Progenitor cell of endocrine pancreas (in vitro differentiated cells): ENCODE measurements around the gene AK1. TPM values are rescaled to one million over a fixed set of nuclear protein-coding genes. Genes with fewer than 3 reads are reported as not detected.

ENCODE experiments used
- DNase-seq: peaks from one replicate; pipeline ENCODE4 v3.0.0; 2021; ENCODE audit warnings: low spot score; ENCODE audit not compliant: unreplicated experiment
- H3K27ac Mint-ChIP-seq: 2 replicates; pipeline ENCODE4 v1.8.0; 2021; ENCODE audit warnings: mild to moderate bottlenecking, moderate library complexity, mixed read lengths
- H3K27me3 Mint-ChIP-seq: 2 replicates; pipeline ENCODE4 v1.8.0; 2021; ENCODE audit warnings: mixed read lengths
- H3K36me3 Mint-ChIP-seq: 2 replicates; pipeline ENCODE4 v1.8.0; 2022; ENCODE audit warnings: mixed read lengths; ENCODE audit not compliant: insufficient read depth
- H3K4me1 Mint-ChIP-seq: 2 replicates; pipeline ENCODE4 v1.8.0; 2021; ENCODE audit warnings: low read depth, mixed read lengths
- H3K4me3 Mint-ChIP-seq: 2 replicates; pipeline ENCODE4 v1.8.0; 2021; ENCODE audit warnings: low read depth, mild to moderate bottlenecking, moderate library complexity, mixed read lengths
- H3K9me3 Mint-ChIP-seq: 2 replicates; pipeline ENCODE4 v1.8.0; 2021; ENCODE audit warnings: low read depth, mixed read lengths
- total RNA-seq: library from RNA; stranded (reverse); gene quantifications from 2 replicates; pipeline ENCODE4 v1.2.1, GENCODE V29; 2021
- TF ChIP-seq, protein P1 (sequence below): fragments of 200-600 bp; sonication (generic); IDR thresholded peaks from one replicate; pipeline ENCODE4 v1.5.0; 2021; ENCODE audit warnings: antibody characterized with exemption, mild to moderate bottlenecking; ENCODE audit not compliant: unreplicated experiment

AK1 gene
- total RNA-seq, 1 donor from 2014 or later = 46.2 TPM

DNA sequence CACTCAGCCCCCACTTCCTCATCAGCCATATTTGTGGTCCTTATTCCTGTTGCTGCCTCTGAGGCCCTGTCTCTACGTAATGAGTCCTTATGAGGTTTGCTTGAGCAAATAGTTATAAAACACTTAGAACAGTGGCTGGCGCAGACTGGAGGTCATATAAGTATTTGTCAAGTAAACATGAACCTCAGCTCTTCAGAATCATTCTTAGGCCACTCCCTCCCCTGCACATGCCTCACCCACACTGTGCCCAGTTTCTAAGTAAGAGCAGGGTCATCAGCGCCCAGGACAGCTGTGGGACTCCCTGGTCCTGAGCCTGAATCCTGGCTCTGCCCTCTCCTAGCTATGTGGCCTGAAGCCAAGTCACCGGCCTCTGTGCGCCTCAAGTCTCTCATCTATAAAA lies 35.4 kb upstream of the AK1 start:
- no peak for DNase-seq
- peaks cover 1% of the 10 kb centered on the region for H3K36me3 Mint-ChIP-seq
- H3K27ac Mint-ChIP-seq = no peak overlapping the region
- TF ChIP-seq, protein P1, sequence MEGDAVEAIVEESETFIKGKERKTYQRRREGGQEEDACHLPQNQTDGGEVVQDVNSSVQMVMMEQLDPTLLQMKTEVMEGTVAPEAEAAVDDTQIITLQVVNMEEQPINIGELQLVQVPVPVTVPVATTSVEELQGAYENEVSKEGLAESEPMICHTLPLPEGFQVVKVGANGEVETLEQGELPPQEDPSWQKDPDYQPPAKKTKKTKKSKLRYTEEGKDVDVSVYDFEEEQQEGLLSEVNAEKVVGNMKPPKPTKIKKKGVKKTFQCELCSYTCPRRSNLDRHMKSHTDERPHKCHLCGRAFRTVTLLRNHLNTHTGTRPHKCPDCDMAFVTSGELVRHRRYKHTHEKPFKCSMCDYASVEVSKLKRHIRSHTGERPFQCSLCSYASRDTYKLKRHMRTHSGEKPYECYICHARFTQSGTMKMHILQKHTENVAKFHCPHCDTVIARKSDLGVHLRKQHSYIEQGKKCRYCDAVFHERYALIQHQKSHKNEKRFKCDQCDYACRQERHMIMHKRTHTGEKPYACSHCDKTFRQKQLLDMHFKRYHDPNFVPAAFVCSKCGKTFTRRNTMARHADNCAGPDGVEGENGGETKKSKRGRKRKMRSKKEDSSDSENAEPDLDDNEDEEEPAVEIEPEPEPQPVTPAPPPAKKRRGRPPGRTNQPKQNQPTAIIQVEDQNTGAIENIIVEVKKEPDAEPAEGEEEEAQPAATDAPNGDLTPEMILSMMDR = no peak
- peaks cover 4% of the 10 kb centered on the region for H3K4me1 Mint-ChIP-seq
- peaks cover 5% of the 10 kb centered on the region for H3K27me3 Mint-ChIP-seq
- H3K9me3 Mint-ChIP-seq = no peaks in the 10 kb centered on the region
- no peak overlapping the region for H3K4me3 Mint-ChIP-seq

DNA sequence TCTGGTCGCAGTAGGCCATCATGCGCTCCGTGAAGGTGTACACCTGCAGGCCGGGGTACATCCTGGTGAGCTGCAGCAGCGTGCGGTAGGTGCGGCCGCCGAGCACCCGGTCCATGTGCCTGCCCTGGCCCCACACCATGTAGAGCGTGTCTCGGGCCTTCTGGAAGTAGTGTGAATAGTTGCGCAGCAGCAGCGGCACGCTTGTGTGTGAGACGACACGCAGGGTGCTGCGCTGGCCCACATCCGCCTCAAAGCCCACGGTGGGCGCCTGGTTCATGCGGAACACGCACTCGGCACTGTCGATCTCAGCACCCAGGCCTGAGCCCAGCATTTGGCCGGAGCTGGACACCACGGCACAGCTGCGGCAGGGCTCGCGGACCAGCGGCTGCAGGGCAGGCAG lies 34.8 kb upstream of the AK1 start:
- Mint-ChIP-seq H3K36me3 (peaks cover 1% of the 10 kb centered on the region), H3K9me3 (no peaks in the 10 kb centered on the region), H3K4me3 (no peak overlapping the region), H3K27ac (no peak overlapping the region), H3K4me1 (peaks cover 4% of the 10 kb centered on the region), H3K27me3 (peaks cover 5% of the 10 kb centered on the region)
- TF ChIP-seq, protein P1 = no peak
- DNase-seq = no peak

DNA sequence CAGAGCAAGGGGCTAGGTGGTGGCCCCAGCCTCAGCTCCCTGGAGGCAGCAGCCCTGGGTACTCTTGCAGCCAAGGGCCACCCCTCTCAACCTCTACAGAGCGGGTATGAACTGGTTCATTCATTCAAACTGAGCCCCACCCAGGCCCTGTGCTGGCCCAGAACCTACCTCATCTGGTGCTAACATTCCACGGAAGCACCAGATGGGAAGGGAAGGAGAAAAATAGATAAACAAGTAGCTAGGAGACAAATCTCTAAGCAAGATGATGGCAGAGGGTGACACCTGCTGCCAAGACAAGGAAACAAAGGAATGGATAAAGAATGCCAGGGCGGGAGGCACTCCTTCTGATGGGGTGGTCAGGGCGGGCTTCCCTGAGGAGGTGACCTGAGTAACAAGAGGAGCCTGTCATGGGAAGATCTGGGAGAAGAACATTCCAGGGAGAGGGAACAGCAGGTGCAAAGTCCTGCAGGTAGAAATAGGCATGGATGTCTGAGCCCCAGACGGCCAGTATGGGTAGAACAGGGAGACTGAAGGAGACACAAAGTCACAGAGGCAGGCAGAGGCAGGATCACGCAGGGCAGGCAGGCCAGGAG lies 33.2 kb upstream of the AK1 start:
- TF ChIP-seq, protein P1 = no peak
- H3K4me3 Mint-ChIP-seq = no peak overlapping the region
- no peak for DNase-seq
- no peak overlapping the region for H3K27ac Mint-ChIP-seq
- H3K27me3 Mint-ChIP-seq = no peaks in the 10 kb centered on the region
- peaks cover 4% of the 10 kb centered on the region for H3K4me1 Mint-ChIP-seq
- H3K36me3 Mint-ChIP-seq = peaks cover 1% of the 10 kb centered on the region
- no peaks in the 10 kb centered on the region for H3K9me3 Mint-ChIP-seq

DNA sequence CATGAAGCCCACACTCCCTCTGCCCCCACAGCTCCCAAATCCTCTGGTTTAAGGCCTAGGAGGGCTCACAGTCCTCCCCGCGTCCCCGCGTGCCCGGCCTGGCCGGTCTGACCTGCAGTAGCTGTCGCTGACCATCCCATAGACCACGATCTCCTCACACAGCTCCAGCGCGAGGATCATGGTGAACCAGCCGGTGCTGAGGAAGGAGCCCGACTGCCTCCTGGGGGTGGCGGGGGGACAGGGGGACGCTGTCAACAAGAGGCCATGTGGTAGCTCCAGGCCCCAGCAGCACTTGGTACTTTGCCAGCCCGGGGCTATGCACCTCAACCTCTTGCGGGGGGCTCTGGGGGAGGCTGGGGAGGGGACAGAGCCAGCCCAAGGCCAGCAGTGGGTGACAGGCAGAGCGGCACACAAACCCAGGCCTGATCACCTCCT lies 32.4 kb upstream of the AK1 start:
- peaks cover 4% of the 10 kb centered on the region for H3K4me1 Mint-ChIP-seq
- no peaks in the 10 kb centered on the region for H3K9me3 Mint-ChIP-seq
- H3K4me3 Mint-ChIP-seq = no peak overlapping the region
- no peaks in the 10 kb centered on the region for H3K27me3 Mint-ChIP-seq
- H3K36me3 Mint-ChIP-seq = peaks cover 1% of the 10 kb centered on the region
- no peak for DNase-seq
- no peak overlapping the region for H3K27ac Mint-ChIP-seq
- TF ChIP-seq, protein P1 = no peak

DNA sequence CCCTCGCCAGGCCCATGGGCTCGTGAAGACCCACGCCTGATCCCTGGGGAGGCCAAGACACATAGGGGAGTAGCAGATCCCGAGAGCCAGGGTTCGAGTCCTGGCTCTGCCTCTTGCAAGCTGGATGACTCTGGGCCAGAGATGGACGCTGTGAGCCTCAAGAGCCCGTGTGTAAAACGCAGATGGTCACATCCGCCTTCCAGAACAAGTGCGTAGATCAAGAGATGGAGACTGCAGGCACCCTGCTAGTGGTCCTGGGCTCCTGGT lies 31.1 kb upstream of the AK1 start:
- no peak overlapping the region for H3K4me3 Mint-ChIP-seq
- TF ChIP-seq, protein P1 = no peak
- H3K27ac Mint-ChIP-seq = no peak overlapping the region
- peaks cover 10% of the 10 kb centered on the region for H3K4me1 Mint-ChIP-seq
- DNase-seq = no peak
- peaks cover 1% of the 10 kb centered on the region for H3K36me3 Mint-ChIP-seq
- no peaks in the 10 kb centered on the region for H3K27me3 Mint-ChIP-seq
- no peaks in the 10 kb centered on the region for H3K9me3 Mint-ChIP-seq
